Naive thymus-derived CD4-positive, alpha-beta T cell (primary cell): ENCODE measurements around the gene GRIN2D. TPM values are rescaled to one million over a fixed set of nuclear protein-coding genes. Genes with fewer than 3 reads are reported as not detected.

Experiments used
- ATAC-seq: fragments of 150-1000 bp; cut with Tn5 transposase; 2 replicates; pipeline ENCODE4 v1.10.0; 2021; ENCODE audit warnings: mild to moderate bottlenecking, moderate library complexity
- CTCF ChIA-PET: fragments of 350-600 bp; sonication (Branson Sonifier 250); formaldehyde crosslinking; loops from one replicate; lab custom pipeline; 2021; ENCODE audit warnings: antibody characterized with exemption; lab: Charles Lee
- POLR2A ChIA-PET: fragments of 350-600 bp; sonication (Branson Sonifier 250); formaldehyde crosslinking; loops from one replicate; lab custom pipeline; 2021; ENCODE audit warnings: antibody characterized with exemption, inconsistent platforms; lab: Charles Lee
- DNase-seq, 9 donors: peaks; one replicate each; pipeline versions ENCODE4 v3.0.0 to v3.0.0-alpha.2; 2020 to 2022; ENCODE audit warnings: mixed read lengths in 1 of 9
- H3K27ac ChIP-seq: one replicate; pipeline ENCODE4 v1.7.0; 2013; ENCODE audit warnings: mild to moderate bottlenecking, low read depth, low read length, moderate library complexity
- H3K27me3 ChIP-seq, 2 donors: one replicate each; pipeline ENCODE4 v1.7.0; 2013; ENCODE audit warnings: low read length in 2 of 2, mild to moderate bottlenecking in 2 of 2, moderate library complexity in 2 of 2; ENCODE audit not compliant: control insufficient read depth in 2 of 2, insufficient read depth in 2 of 2
- H3K36me3 ChIP-seq, 3 experiments: 1 replicate in 2 of 3; 2 replicates in 1 of 3; pipeline ENCODE4 v1.7.0; 2013; ENCODE audit warnings: low read length in 3 of 3, mild to moderate bottlenecking in 3 of 3, moderate library complexity in 1 of 3; ENCODE audit not compliant: insufficient read depth in 3 of 3, control insufficient read depth in 2 of 3
- H3K4me1 ChIP-seq, 2 donors: one replicate each; pipeline ENCODE4 v1.7.0; 2013; ENCODE audit warnings: low read length in 2 of 2, mild to moderate bottlenecking in 2 of 2, moderate library complexity in 1 of 2; ENCODE audit not compliant: control insufficient read depth in 2 of 2, insufficient read depth in 2 of 2
- H3K4me3 ChIP-seq: 2 replicates; pipeline ENCODE4 v1.7.0; 2013; ENCODE audit warnings: mild to moderate bottlenecking, low read length
- H3K9me3 ChIP-seq, 3 experiments: 1 replicate in 2 of 3; 2 replicates in 1 of 3; pipeline ENCODE4 v1.7.0; 2013; ENCODE audit warnings: low read length in 3 of 3; ENCODE audit not compliant: control insufficient read depth in 2 of 3
- H3K27ac Mint-ChIP-seq, 9 donors: one replicate each; pipeline ENCODE4 v1.8.0; 2020 to 2022; ENCODE audit warnings: mixed read lengths in 9 of 9, mild to moderate bottlenecking in 8 of 9, moderate library complexity in 5 of 9, inconsistent platforms in 2 of 9
- H3K27me3 Mint-ChIP-seq, 5 donors: one replicate each; pipeline ENCODE4 v1.8.0; 2021 to 2022; ENCODE audit warnings: mixed read lengths in 5 of 5, mild to moderate bottlenecking in 1 of 5
- H3K36me3 Mint-ChIP-seq, 5 donors: one replicate each; pipeline ENCODE4 v1.8.0; 2020 to 2022; ENCODE audit warnings: mixed read lengths in 5 of 5, mild to moderate bottlenecking in 3 of 5, inconsistent platforms in 1 of 5
- H3K4me1 Mint-ChIP-seq, 7 donors: one replicate each; pipeline ENCODE4 v1.8.0; 2020 to 2022; ENCODE audit warnings: mixed read lengths in 7 of 7, mild to moderate bottlenecking in 3 of 7, inconsistent platforms in 1 of 7
- H3K4me3 Mint-ChIP-seq, 10 donors: one replicate each; pipeline ENCODE4 v1.8.0; 2020 to 2022; ENCODE audit warnings: mild to moderate bottlenecking in 10 of 10, mixed read lengths in 10 of 10, moderate library complexity in 6 of 10, inconsistent platforms in 2 of 10
- H3K9me3 Mint-ChIP-seq, 11 donors: one replicate each; pipeline ENCODE4 v1.8.0; 2020 to 2022; ENCODE audit warnings: mixed read lengths in 11 of 11, mild to moderate bottlenecking in 4 of 11, inconsistent platforms in 1 of 11, moderate library complexity in 1 of 11
- intact Hi-C, 2 donors: fragments of 100-400 bp; cut with micrococcal nuclease; formaldehyde crosslinking; loops; one replicate each; pipeline ENCODE4 v1.15.1; 2023
- polyA plus RNA-seq, 2 donors: library from polyadenylated mRNA; unstranded; fragments of 300-500 nt; fragmentation: Illumina TruSeq; gene quantifications; one replicate each; pipeline ENCODE4 v1.2.3, GENCODE V29; 2021
- total RNA-seq, 6 experiments: library from RNA in 5 of 6; stranded (reverse) in 5 of 6; gene quantifications; 1 replicate in 5 of 6; 2 replicates in 1 of 6; pipeline ENCODE4 v1.2.3 and lab custom pipeline; 2021 to 2026

The GRIN2D gene
- total and polyA plus RNA-seq, 7 experiments from 2014 or later = 0.08 to 0.39 (median 0.11) TPM; not detected in 2

- Histone ChIP-seq H3K9me3 (no peaks in the 10 kb centered on the region), H3K36me3 (no peaks in the 10 kb centered on the region), H3K4me1 (no peaks in the 10 kb centered on the region), H3K27ac (no peak overlapping the region), H3K4me3 (no peak overlapping the region), H3K27me3 (no peaks in the 10 kb centered on the region)
- ChIA-PET POLR2A (no interaction called here), CTCF (no interaction called here)
- Mint-ChIP-seq H3K27me3 (peaks cover 7 to 17% (median 13%) of the 10 kb centered on the region in 5 donors), H3K4me3 (no peak overlapping the region), H3K27ac (no peak overlapping the region), H3K4me1 (peaks cover 0 to 3% (median 0%) of the 10 kb centered on the region in 7 donors), H3K9me3 (no peaks in the 10 kb centered on the region), H3K36me3 (no peaks in the 10 kb centered on the region)
- ATAC-seq (no peak), DNase-seq (no peak)
- intact Hi-C loops = no loop called here
Measured at GRCh38 chr19:48433337-48433736, 39.9 kb downstream of the GRIN2D start.

- Histone ChIP-seq H3K36me3 (no peaks in the 10 kb centered on the region), H3K27ac (no peak overlapping the region), H3K4me3 (no peak overlapping the region), H3K27me3 (peaks cover 0 to under 1% of the 10 kb centered on the region in 2 donors), H3K9me3 (no peaks in the 10 kb centered on the region), H3K4me1 (no peaks in the 10 kb centered on the region)
- peaks cover 0 to 3% (median 0%) of the 10 kb centered on the region in 7 donors for H3K4me1 Mint-ChIP-seq
- no peak overlapping the region for H3K27ac Mint-ChIP-seq
- DNase-seq (no peak), ATAC-seq (no peak)
- H3K9me3 Mint-ChIP-seq = peaks cover 0 to 1% (median 0%) of the 10 kb centered on the region in 11 donors
- H3K27me3 Mint-ChIP-seq = peaks cover 10 to 32% (median 18%) of the 10 kb centered on the region in 5 donors
- no peaks in the 10 kb centered on the region for H3K36me3 Mint-ChIP-seq
- no peak overlapping the region for H3K4me3 Mint-ChIP-seq
- POLR2A ChIA-PET = no interaction called here
- CTCF ChIA-PET = interaction anchor here (1.2 kb wide), 1 partner anchor 148 kb away, joined by 3 read pairs; no protein-coding TSS in a partner anchor
- intact Hi-C loops = no loop called here
Measured at GRCh38 chr19:48436586-48436985, 43.1 kb downstream of the GRIN2D start.

GRCh38 chr19:48441360-48442050 lies 48.0 kb downstream of the GRIN2D start:
- CTCF ChIA-PET = no interaction called here
- intact Hi-C loops = no loop called here
- Histone ChIP-seq H3K9me3 (no peaks in the 10 kb centered on the region), H3K4me3 (no peak overlapping the region), H3K36me3 (peaks cover 0 to 4% (median 0%) of the 10 kb centered on the region in 3 experiments), H3K27me3 (peaks cover 0 to 8% of the 10 kb centered on the region in 2 donors), H3K4me1 (peaks cover 18 to 20% of the 10 kb centered on the region in 2 donors), H3K27ac (no peak overlapping the region)
- no peak for DNase-seq
- Mint-ChIP-seq H3K27me3 (peaks cover 13 to 48% (median 27%) of the 10 kb centered on the region in 5 donors), H3K9me3 (peaks cover 0 to 1% (median 0%) of the 10 kb centered on the region in 11 donors), H3K4me1 (peaks cover 10 to 25% (median 21%) of the 10 kb centered on the region in 7 donors), H3K36me3 (peaks cover 0 to 5% (median 0%) of the 10 kb centered on the region in 5 donors), H3K4me3 (peak overlapping the region in 9 of 10 donors; percentile 53 to 77 (median 68)), H3K27ac (peak overlapping the region in 1 of 9 donors; percentile 17)
- ATAC-seq = no peak
- POLR2A ChIA-PET = interaction anchor here (0.7 kb wide), 1 partner anchor 1167 kb away, joined by 3 read pairs; no protein-coding TSS in a partner anchor

GRCh38 chr19:48442116-48443035 lies 48.9 kb downstream of the GRIN2D start:
- no peak overlapping the region for H3K27ac ChIP-seq
- peaks cover 20 to 22% of the 10 kb centered on the region in 2 donors for H3K4me1 ChIP-seq
- H3K36me3 ChIP-seq = peaks cover 2 to 7% (median 2%) of the 10 kb centered on the region in 3 experiments
- Mint-ChIP-seq H3K9me3 (peaks cover 0 to 1% (median 0%) of the 10 kb centered on the region in 11 donors), H3K4me1 (peaks cover 10 to 28% (median 24%) of the 10 kb centered on the region in 7 donors), H3K27me3 (peaks cover 12 to 45% (median 27%) of the 10 kb centered on the region in 5 donors), H3K27ac (peak overlapping the region in 1 of 9 donors; percentile 52), H3K4me3 (peak overlapping the region; percentile 48 to 77 (median 66)), H3K36me3 (peaks cover 0 to 5% (median 0%) of the 10 kb centered on the region in 5 donors)
- ATAC-seq = no peak
- H3K9me3 ChIP-seq = no peaks in the 10 kb centered on the region
- H3K27me3 ChIP-seq = peaks cover 0 to 8% of the 10 kb centered on the region in 2 donors
- ChIA-PET CTCF (interaction anchor here (0.6 kb wide), 1 partner anchor 1904 kb away, joined by 3 read pairs; no protein-coding TSS in a partner anchor), POLR2A (no interaction called here)
- intact Hi-C loops = no loop called here
- H3K4me3 ChIP-seq = no peak overlapping the region
- DNase-seq = no peak

- Mint-ChIP-seq H3K27ac (no peak overlapping the region), H3K9me3 (peaks cover 0 to 1% (median 0%) of the 10 kb centered on the region in 11 donors), H3K36me3 (peaks cover 2 to 9% (median 6%) of the 10 kb centered on the region in 5 donors), H3K4me1 (peaks cover 13 to 37% (median 31%) of the 10 kb centered on the region in 7 donors), H3K4me3 (peak overlapping the region in 1 of 10 donors; percentile 93), H3K27me3 (peaks cover 12 to 45% (median 21%) of the 10 kb centered on the region in 5 donors)
- DNase-seq (peak in 3 of 9 donors; percentile 13 to 25 (median 14)), ATAC-seq (no peak)
- H3K36me3 ChIP-seq = peaks cover 6 to 15% (median 10%) of the 10 kb centered on the region in 3 experiments
- ChIA-PET POLR2A (interaction anchor here (0.9 to 1.0 kb wide), 2 partner anchors 12 to 79 kb away, joined by 3 read pairs; partner anchors contain the start of genes KCNJ14, SYNGR4 and TMEM143), CTCF (interaction anchor here (0.6 kb wide), 1 partner anchor 1905 kb away, joined by 3 read pairs; no protein-coding TSS in a partner anchor)
- intact Hi-C loops = no loop called here
- H3K9me3 ChIP-seq = no peaks in the 10 kb centered on the region
- H3K4me1 ChIP-seq = peaks cover 20 to 22% of the 10 kb centered on the region in 2 donors
- H3K27ac ChIP-seq = no peak overlapping the region
- H3K27me3 ChIP-seq = peaks cover 0 to 8% of the 10 kb centered on the region in 2 donors
- no peak overlapping the region for H3K4me3 ChIP-seq
Measured at GRCh38 chr19:48443256-48443655, 49.8 kb downstream of the GRIN2D start.
